ENCODE results near the gene HNMT.

GRCh38 chr2:137960223-137960622 lies 4.0 kb upstream of the HNMT start:
- TF ChIP-seq CTCF (IDR thresholded peaks at IDR 0.05; ENCODE audit: poor library complexity, severe bottlenecking) (no peak), POLR2AphosphoS5 (IDR thresholded peaks at IDR 0.05) (no peak), EZH2 (IDR thresholded peaks at IDR 0.05; ENCODE audit: borderline replicate concordance, insufficient read depth, low read length, poor library complexity, severe bottlenecking) (no peak), TAF1 (IDR thresholded peaks at IDR 0.05; ENCODE audit: low read depth) (no peak), REST (IDR thresholded peaks at IDR 0.05; ENCODE audit: borderline replicate concordance) (no peak)
